Measurements from ENCODE around the gene PTPN23. TPM values are rescaled to one million over a fixed set of nuclear protein-coding genes. Genes with fewer than 3 reads are reported as not detected.
"Not testable (repeated sequence)": the region's sequence is repeated elsewhere in the genome, so short reads cannot be mapped to it uniquely, and the experiment has no call there.

Gene PTPN23
- total RNA-seq, 1 donor from 2014 or later, result 50.8 TPM

DNA sequence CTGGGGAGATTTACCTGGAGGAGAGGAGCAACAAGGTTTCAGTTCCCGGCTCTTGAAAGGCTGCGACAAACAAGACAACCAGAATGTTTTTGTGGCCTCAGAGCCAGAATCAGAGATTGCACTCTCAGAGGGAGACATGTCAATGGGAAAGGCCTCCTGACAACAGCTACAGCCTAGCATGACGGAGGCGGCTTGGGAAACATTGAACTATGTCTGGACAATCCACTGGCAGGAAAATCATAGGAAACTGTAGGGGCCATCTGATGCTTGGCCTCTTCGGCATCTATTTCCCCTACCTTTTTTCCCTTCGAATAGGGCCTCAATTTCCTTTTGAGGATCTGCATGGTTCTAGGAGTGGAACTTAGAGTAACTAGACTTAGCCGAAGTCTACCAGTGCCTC, 13.2 kb upstream of the PTPN23 start:
- DNase-seq (ENCODE audit: extremely low read depth, low read depth, low spot score), result no peak

DNA sequence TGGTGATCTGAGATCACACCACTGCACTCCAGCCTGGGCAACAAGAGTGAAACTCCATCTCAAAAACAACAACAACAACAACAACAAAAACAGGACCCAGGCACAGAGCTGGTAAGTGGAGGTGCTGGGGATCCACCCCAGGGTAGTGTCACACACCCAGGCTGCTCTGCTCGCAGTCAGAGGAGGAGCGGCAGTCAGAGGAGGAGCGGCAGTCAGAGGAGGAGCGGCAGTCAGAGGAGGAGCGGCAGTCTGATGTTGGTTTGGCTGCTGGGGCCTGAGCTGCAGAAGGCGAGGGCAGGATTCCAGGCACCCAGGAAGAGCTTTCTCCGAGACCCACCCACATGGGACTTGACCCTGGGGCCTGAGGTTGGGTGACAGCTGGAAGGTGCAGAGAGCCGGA, 10.8 kb upstream of the PTPN23 start:
- not testable (repeated sequence) for DNase-seq (ENCODE audit: extremely low read depth, low read depth, low spot score)

DNA sequence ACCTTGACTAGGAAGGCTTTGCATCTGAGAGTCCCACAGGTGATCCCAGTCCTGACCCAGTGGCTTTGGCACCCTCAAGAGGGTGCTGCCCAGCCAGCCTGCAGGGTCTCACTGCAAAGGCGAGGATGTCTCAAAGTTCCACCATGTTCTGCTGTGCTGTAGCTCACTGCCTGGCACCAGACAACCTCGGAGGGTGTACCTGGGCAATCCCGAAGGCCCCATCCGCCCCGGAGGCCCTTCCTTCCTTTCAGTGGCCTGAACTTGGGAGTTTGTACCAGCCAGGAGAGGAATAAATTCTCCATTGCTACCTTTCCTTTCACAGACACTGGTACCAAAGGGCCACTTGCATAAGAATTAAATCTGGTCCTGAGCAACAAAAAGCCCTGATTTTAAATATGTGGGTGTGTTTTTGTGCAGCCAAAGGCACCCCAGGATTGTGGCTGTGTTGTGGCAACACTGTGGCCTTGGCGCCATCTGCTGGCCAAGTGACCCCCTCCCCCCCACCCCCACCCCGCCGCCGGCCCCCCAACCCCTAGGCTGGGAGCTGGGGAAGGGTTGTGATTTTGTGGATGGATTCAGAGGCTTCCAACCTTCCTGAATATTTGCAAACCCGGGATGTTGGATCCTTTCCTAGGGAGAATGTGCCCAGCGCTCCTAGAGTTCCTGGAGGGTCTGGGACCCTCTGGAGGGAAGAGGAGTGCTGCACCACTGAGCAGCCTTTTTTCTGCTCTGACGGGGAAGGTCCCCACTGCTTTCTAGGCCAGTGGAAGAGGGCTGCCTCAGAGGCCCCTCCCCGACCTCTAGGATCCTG, 9.7 kb upstream of the PTPN23 start:
- no peak for DNase-seq (ENCODE audit: extremely low read depth, low read depth, low spot score)

DNA sequence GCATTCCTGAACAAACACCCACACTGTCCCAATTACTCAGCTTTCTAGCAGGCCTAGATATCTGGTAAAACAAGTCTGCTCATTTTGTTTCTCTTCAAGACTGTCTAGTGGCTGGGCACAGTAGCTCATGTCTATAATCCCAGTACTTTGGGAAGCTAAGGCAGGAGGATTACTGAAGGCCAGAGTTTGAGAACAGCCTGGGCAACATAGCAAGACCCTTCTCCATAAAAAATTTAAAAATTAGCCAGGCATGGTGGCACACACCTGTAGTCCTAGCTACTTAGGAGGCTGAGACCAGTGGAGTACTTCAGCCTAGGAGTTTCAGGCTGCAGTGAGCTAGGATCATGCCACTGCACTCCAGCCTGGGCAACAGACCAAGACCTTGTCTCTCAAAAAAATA, 6.2 kb upstream of the PTPN23 start:
- no peak for DNase-seq (ENCODE audit: extremely low read depth, low read depth, low spot score)

DNA sequence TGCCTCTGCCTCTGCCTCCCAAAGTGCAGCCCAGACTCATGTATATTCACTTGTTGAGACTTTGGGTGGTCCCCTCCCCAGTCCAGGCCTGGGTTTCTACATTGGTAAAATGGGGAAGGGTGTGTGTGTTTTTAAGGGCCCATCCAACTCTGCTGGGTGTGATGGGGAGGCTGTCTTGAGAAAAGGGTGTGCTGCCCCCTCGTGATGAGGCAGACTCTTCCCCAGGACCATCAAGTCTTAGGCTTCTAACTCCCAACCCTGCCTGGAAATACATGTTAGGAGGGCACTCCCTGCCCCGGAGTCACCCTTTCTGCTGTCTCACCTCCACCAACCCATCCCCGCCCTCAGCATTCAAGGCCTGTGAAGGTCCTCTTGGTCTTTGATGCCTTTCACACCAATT, 4.4 kb upstream of the PTPN23 start:
- DNase-seq (ENCODE audit: extremely low read depth, low read depth, low spot score), result no peak

DNA sequence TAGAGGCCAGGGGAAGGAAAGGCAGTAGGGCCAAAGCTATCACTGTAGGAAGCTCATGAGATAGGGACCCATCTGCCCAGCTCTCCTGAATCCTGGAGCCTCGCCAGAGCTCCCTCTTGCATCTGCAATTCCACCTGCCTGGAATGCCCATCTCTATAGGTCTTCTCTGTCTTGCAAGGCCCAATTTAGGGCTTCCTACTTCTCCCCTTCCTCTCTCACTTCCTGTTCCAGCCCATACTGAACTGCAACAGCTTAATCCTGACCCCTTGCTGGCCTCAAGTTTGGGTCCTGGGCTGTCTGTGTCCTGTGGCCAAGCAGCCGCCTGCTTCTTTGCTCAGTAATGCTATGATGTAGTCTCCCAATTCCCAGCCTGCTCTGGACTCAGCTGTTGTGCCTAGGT, 3.6 kb upstream of the PTPN23 start:
- no peak for DNase-seq (ENCODE audit: extremely low read depth, low read depth, low spot score)

DNA sequence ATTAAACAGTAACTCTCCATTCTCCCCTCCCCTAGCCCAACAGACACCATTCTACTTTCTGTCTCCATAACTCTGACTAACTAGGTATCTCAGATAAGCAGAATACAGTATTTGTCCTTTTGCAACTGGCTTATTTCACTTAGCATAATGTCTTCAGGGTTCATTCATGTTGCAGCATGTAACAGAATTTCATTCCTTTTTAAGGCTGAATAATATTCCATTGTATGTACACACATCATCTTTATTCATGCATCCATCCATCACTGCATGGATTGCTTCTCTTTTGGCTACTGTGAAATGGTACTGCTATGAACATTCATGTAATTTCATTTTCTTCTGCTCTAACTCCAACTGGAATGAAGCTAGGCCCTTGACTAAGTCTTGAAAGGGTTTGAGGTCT, 2.0 kb upstream of the PTPN23 start:
- DNase-seq (ENCODE audit: extremely low read depth, low read depth, low spot score), result no peak

DNA sequence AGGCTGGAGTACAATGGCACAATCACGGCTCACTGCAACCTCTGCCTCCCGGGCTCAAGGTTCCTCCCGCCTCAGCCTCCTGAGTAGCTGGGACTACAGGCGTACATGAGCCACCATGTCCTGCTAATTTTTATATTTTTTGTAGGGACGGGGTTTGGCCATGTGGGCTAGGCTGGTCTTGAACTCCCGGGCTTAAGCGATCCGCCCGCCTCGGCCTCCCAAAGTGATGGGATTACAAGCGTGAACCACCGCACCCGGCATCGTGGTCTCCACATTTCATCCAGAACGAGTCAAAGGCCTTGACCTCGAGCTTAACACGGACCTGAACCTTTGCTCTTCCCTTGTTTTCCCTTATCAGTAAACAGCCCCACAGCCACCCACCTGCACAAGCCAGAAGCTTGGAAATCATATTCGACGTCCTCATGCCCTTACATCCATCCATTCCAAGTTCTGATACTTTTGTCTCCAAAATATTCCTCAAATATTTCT, 1.4 kb upstream of the PTPN23 start:
- no peak for DNase-seq (ENCODE audit: extremely low read depth, low read depth, low spot score)

DNA sequence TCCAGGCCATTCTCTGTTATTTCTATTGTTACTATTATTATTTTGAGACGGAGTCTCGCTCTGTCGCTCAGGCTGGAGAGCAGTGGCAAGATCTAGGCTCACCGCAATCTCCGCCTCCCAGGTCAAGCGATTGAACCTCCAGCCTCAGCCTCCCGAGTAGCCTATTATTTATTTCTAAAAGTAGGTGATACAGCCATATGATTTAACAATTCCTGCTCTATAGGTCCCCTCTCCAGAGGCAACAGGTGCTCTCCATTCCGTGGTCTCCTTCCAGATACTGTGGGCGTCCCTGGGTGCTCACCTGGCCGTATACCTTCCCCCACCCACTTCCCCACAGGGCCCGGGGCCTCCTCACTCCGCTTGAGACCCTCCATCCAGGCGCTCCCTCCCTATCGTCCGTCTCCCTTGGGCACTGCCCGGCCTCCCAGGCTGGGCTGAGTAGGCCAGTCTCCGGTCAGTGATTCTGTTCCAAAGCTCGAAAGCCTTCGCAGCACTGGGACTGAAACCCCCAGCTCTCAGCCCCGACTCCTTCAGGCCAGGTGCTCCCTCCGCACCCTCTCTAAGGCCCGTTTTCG, 708 bp upstream of the PTPN23 start:
- no peak for DNase-seq (ENCODE audit: extremely low read depth, low read depth, low spot score)

DNA sequence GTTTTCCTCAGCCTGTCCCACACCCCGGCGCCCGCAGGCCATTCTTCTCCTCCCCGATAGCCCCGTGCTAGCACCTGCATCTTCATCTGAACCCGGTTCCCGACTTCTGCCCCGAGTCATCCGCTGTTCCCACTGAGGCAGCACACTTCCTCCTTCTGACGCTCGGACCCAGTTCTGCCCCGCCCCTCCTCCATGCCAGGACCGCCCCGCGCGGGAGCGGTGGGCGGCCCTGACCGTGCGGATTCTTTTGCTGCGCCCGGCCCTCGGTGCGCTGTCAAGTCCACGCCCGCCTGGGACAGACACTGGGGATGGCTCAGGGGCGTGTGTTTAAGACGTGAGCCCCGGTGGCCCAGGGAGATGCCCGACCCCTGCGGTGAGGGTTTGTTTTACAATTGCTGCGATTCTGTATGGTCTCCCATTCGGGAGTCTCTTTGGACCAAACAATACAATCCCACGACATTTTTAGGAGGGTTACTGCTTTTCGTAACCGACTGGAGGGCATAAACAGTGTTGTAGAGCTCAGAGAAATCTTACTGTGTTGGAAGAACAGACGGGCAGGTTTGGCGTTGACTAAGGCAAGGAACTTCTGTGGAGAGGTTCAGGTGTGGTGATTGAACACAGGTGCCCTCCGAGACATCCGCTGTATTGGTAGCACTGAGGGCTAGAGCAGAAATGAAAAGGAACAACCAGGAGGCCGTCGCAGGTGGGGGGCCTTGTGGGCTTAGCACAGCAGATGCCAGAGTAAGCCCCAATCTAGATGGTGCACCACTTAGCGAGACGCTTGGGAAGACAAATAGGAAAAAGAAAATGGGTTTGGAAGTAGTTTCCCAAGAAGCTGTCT, 716 bp downstream of the PTPN23 start:
- no peak for DNase-seq (ENCODE audit: extremely low read depth, low read depth, low spot score)

DNA sequence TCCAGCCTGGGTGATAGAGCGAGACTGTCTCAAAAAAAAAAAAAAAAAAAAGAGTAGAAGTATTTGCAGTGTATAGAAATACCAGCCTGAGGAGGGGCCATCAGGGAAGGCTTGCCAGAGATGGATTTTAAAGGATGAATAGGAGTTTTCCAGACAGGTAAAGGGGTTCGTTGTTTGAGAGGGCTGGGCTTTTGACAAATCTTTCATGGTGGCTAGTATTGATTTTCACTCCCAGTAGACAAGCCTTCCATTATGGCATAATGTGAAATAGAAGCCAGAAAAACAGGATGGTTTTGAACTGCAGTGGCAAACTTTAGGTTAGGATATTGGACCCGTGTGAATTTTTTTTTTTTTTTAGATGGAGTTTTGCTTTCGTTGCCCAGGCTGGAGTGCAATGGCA, 3.6 kb downstream of the PTPN23 start:
- DNase-seq (ENCODE audit: extremely low read depth, low read depth, low spot score), result no peak

DNA sequence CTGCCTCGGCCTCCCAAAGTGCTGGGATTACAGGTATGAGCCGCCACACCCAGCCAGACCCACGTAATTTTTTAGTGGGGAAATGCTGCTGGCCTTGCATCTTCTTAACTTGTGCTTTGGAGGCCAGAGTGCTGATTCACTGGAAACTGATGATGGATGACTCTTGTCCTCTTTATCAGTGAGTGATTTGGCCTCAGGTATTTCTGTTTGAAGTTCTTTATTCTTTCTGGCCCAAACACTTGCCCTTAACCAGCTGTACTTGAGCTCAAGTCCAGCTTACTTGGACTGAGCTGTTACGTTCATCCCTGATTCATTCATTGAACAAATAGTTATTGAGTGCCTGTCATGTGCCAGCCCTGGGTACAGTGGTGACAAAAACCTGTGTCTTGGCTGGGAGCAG, 4.2 kb downstream of the PTPN23 start:
- no peak for DNase-seq (ENCODE audit: extremely low read depth, low read depth, low spot score)

DNA sequence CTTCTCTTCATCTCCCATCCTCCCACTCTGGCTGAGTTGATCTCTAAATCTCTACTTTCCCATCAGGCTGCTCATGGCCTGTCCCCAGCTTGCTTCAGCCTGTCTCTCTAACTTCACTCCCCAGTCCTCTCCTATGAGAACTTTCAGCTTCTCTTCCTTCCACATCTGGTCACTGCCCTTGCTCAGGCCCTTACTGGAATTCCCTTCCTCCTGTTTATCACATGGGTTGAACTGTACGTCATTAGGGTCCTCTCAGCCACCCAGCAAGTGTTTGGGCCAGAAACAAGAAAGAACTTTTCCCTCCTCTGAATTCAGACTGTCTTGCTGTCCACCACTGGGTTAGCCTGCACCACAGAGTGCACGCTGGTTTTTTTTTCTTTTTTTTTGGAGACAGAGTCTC, 5.0 kb downstream of the PTPN23 start:
- no peak for DNase-seq (ENCODE audit: extremely low read depth, low read depth, low spot score)

DNA sequence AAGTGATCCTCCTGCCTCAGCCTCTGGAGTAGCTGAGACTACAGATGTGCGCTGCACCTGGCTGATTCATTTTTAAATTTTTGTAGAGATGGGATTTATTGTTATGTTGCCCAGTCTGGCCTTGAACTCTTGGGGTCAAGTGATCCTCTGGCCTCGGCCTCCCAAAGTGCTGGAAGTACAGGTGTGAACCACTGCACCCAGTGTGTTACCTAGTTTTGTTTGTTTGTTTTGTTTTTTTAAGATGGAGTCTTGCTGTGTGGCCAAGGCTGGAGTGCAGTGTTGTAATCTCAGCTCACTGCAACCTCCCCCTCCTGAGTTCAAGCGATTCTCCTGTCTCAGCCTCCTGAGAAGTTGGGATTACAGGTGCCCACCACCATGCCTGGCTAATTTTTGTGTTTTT, 12.1 kb downstream of the PTPN23 start:
- no peak for DNase-seq (ENCODE audit: extremely low read depth, low read depth, low spot score)

DNA sequence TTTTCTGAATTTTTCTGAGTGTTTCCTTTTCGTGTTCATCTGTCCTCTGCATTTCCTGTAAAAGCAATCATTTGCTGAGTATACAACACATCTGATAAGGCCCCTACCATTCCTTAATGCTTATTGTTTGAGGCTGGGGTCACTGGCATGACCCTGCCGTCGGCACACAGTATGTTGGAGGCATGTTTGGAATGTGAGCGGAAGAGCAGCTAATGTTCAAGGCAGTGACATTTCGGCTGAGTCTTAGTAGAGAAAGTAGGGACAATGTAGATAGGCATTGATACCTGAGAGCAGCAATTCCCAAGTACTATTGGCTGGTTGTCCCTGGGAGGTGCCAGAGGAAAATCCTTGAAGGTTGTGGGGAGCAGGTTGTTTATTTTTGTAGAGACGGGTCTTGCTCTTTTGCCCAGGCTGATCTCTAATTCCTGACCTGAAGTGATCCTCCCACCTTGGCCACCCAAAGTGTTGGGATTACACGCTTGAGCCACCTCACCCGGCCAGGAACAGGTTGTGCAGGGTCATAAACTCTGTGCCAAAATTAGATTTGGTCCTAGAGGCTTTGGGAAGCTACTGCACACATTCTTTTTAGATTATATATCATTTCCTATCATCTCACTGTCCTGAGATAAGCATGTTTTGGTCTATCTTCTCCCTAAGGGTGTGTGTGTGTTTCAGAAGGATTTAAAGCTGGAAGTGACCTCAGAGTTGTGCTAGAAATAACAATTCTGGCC, 13.5 kb downstream of the PTPN23 start:
- DNase-seq (ENCODE audit: extremely low read depth, low read depth, low spot score), result no peak

DNA sequence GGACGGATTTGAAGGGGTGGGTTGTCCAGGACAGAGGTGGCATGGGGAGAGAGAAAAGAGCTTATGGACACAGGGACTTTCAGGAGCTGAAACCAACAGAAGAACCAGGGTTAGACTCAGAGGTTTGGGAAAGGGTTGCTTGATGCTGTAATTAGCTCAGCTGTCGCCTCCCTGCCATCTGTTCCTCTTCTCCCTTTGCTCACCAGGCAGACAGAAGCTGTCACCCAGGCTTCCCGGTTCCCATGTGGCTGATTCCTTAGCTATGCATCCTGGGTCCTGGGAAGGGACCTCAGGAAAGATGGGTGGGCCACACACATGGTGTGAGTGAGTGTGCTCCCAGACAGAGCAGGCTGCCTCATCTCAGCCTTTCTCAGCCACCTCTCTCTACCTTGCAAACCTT, 14.1 kb downstream of the PTPN23 start:
- no peak for DNase-seq (ENCODE audit: extremely low read depth, low read depth, low spot score)

DNA sequence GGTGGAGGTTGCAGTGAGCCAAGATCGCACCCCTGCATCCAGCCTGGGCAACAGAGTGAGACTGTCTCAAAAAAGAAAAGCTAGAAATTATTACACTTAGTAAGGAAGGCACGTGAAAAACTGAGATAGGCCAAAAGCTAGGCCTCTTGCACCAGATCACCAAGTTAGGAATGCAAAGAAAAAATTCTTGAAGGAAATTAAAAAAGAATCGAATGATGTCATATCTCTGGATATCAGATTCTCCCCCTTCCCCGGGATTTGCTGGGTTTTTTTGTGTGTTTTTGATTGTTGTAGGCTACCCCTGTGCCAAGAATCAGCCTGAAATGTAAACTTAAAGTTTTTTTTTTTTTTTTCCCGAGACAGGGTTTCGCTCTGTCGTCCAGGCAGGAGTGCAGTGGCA, 17.4 kb downstream of the PTPN23 start:
- DNase-seq (ENCODE audit: extremely low read depth, low read depth, low spot score), result no peak

DNA sequence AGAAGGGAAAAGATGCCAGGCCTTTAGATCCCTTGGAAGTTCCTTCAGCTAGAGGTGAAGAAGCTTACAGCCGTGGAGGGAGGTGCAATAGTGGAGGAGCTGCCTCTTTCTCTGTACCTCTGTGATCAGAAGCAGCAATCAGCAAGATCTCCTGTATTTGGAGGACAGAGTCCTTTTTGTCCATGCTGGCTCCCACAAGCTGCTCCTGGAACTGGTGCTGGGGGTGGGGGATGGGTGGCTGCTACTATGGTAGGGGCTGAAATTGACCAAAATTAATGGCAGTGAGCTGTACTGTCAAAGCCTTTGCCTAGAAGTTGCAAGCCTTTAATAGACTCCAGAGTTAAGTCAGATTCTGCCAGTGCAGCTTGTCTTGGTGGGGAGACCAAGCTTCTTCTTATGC, 18.2 kb downstream of the PTPN23 start:
- no peak for DNase-seq (ENCODE audit: extremely low read depth, low read depth, low spot score)

DNA sequence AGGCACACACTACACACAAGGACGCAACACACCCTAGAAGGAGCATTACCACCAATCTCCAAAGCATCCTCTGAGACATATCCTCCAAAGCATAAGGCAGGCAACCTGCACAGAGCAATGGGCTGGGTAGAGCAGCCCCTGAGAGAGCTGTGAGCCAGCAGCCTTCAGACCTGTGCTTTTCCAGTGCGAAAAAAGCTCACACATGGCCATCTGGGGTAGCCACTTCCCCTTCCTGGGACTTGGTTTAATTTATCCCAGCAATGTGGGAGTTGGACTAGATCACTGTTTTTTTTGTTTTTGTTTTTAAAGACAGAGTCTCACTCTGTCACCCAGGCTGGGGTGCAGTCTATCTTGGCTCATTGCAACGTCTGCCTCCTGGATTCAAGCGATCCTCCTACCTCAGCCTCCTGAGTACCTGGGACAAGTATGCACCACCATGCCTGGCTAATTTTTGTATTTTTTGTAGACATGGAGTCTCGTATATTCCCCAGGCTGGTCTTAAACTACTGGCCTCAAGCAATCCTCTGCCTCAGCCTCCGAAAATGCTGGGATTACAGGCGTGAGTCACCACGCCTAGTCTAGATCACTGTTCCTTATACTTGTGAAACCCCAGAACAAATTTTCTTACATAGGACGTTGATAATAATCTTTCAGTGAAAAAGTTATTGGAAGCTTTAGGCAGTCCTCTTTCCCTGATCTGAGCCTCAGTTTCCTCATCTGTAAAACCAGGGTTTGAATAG, 18.9 kb downstream of the PTPN23 start:
- no peak for DNase-seq (ENCODE audit: extremely low read depth, low read depth, low spot score)

DNA sequence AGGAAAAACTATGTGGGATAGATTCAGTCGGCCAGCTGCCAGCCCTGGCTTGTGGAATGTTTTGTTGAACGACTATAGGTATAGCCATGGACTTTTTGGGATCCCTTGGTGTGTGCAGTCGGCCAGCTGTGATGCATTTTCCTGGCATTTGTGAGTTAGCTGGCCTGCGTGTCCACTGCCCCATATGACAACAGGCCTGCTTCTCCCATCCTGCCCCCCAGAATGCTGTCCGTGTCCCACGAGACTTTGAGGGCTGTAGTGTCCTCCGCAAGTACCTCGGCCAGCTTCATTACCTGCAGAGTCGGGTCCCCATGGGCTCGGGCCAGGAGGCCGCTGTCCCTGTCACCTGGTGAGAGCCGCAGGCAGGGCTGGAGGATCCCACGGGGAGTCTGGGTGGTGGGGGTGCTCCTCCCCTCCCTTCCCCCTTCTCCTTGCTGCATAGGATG, 23.6 kb downstream of the PTPN23 start:
- DNase-seq (ENCODE audit: extremely low read depth, low read depth, low spot score), result no peak

Measured in glomerular endothelial cell (primary cell).